GM19372 (cell line): ENCODE measurements around the gene CCDC86.

Source experiments
- ATAC-seq: cut with Tn5 transposase; IDR thresholded peaks from one replicate; pipeline ENCODE4 v1.9.1; 2021; ENCODE audit warnings: mild to moderate bottlenecking, low read depth, moderate library complexity; ENCODE audit not compliant: unreplicated experiment

Gene CCDC86

GRCh38 chr11:60867871-60868681 lies 26.2 kb downstream of the CCDC86 start:
- ATAC-seq: no peak

- ATAC-seq: no peak
These were observed 27.0 kb downstream of the CCDC86 start for GRCh38 chr11:60868682-60869450.

GRCh38 chr11:60869451-60869825 lies 27.5 kb downstream of the CCDC86 start:
- ATAC-seq: no peak

- no peak for ATAC-seq
These were observed 28.4 kb downstream of the CCDC86 start for GRCh38 chr11:60870276-60870675.

GRCh38 chr11:60870733-60871377 lies 28.9 kb downstream of the CCDC86 start:
- no peak for ATAC-seq

- no peak for ATAC-seq
These were observed 29.6 kb downstream of the CCDC86 start for GRCh38 chr11:60871378-60872061.

- no peak for ATAC-seq
These were observed 30.4 kb downstream of the CCDC86 start for GRCh38 chr11:60872124-60872960.

- ATAC-seq: no peak
These were observed 31.1 kb downstream of the CCDC86 start for GRCh38 chr11:60872961-60873524.

GRCh38 chr11:60873533-60873932 lies 31.6 kb downstream of the CCDC86 start:
- no peak for ATAC-seq

- no peak for ATAC-seq
These were observed 32.8 kb downstream of the CCDC86 start for GRCh38 chr11:60874421-60875365.

- no peak for ATAC-seq
These were observed 33.7 kb downstream of the CCDC86 start for GRCh38 chr11:60875366-60876167.

- no peak for ATAC-seq
These were observed 34.2 kb downstream of the CCDC86 start for GRCh38 chr11:60876168-60876485.

- no peak for ATAC-seq
These were observed 36.6 kb downstream of the CCDC86 start for GRCh38 chr11:60878245-60879101.

- ATAC-seq: no peak
These were observed 37.2 kb downstream of the CCDC86 start for GRCh38 chr11:60879104-60879503.

- no peak for ATAC-seq
These were observed 38.2 kb downstream of the CCDC86 start for GRCh38 chr11:60879971-60880588.

GRCh38 chr11:60880643-60881282 lies 38.9 kb downstream of the CCDC86 start:
- no peak for ATAC-seq
